H9 (cell line): ENCODE results near the gene DAAM1. TPM values are rescaled to one million over a fixed set of nuclear protein-coding genes. Genes with fewer than 3 reads are reported as not detected.

Experiments used
- DNase-seq: peaks from one replicate; pipeline ENCODE4 v3.0.0-alpha.2; 2017
- H2AFZ ChIP-seq: one replicate; pipeline ENCODE4 v1.6.1; 2013; ENCODE audit warnings: mild to moderate bottlenecking, low read length, control low read depth, moderate library complexity
- H2AK5ac ChIP-seq: 2 replicates; pipeline ENCODE4 v1.6.1; 2013; ENCODE audit warnings: low read length, control low read depth, mixed read lengths; ENCODE audit not compliant: insufficient read length
- H2BK120ac ChIP-seq: one replicate; pipeline ENCODE4 v1.6.1; 2013; ENCODE audit warnings: low read depth, mild to moderate bottlenecking, low read length, control low read depth, inconsistent platforms; ENCODE audit not compliant: poor library complexity, severe bottlenecking
- H2BK12ac ChIP-seq: 2 replicates; pipeline ENCODE4 v1.6.1; 2013; ENCODE audit warnings: low read length, control low read depth, mixed read lengths, low read depth; ENCODE audit not compliant: insufficient read length
- H2BK15ac ChIP-seq: 2 replicates; pipeline ENCODE4 v1.6.1; 2013; ENCODE audit warnings: low read depth, low read length, control low read depth
- H2BK20ac ChIP-seq: one replicate; pipeline ENCODE4 v1.6.1; 2013; ENCODE audit warnings: low read depth, mild to moderate bottlenecking, low read length, control low read depth, inconsistent platforms; ENCODE audit not compliant: poor library complexity, severe bottlenecking
- H2BK5ac ChIP-seq: 2 replicates; pipeline ENCODE4 v1.6.1; 2013; ENCODE audit warnings: low read length, control low read depth, mixed read lengths; ENCODE audit not compliant: insufficient read length
- H3K14ac ChIP-seq: 2 replicates; pipeline ENCODE4 v1.6.1; 2013; ENCODE audit warnings: low read length, control low read depth; ENCODE audit not compliant: insufficient read depth
- H3K18ac ChIP-seq: 2 replicates; pipeline ENCODE4 v1.6.1; 2013; ENCODE audit warnings: low read depth, mild to moderate bottlenecking, mixed read lengths, low read length, control low read depth; ENCODE audit not compliant: insufficient read length
- H3K23ac ChIP-seq: 2 replicates; pipeline ENCODE4 v1.6.1; 2013; ENCODE audit warnings: low read length, control low read depth, mixed read lengths, low read depth; ENCODE audit not compliant: insufficient read length
- H3K23me2 ChIP-seq: 2 replicates; pipeline ENCODE4 v1.6.1; 2013; ENCODE audit warnings: low read depth, mild to moderate bottlenecking, mixed read lengths, low read length, control low read depth; ENCODE audit not compliant: insufficient read length, poor library complexity, severe bottlenecking
- H3K27ac ChIP-seq: 2 replicates; pipeline ENCODE4 v1.5.1; 2013; ENCODE audit warnings: low read length, control low read depth, mixed read lengths, low read depth; ENCODE audit not compliant: insufficient read length
- H3K27me3 ChIP-seq: 2 replicates; pipeline ENCODE4 v1.6.1; 2013; ENCODE audit warnings: low read length, control low read depth, inconsistent platforms; ENCODE audit not compliant: insufficient read depth
- H3K4ac ChIP-seq: 2 replicates; pipeline ENCODE4 v1.6.1; 2013; ENCODE audit warnings: low read depth, mild to moderate bottlenecking, control low read depth, inconsistent platforms, low read length, moderate library complexity
- H3K4me1 ChIP-seq: 2 replicates; pipeline ENCODE4 v1.6.1; 2013; ENCODE audit warnings: low read length, control low read depth, inconsistent platforms; ENCODE audit not compliant: insufficient read depth
- H3K4me2 ChIP-seq: 2 replicates; pipeline ENCODE4 v1.6.1; 2013; ENCODE audit warnings: low read length, control low read depth, mixed read lengths; ENCODE audit not compliant: insufficient read length, insufficient read depth
- H3K56ac ChIP-seq: 2 replicates; pipeline ENCODE4 v1.6.1; 2013; ENCODE audit warnings: low read depth, mild to moderate bottlenecking, mixed read lengths, low read length, control low read depth; ENCODE audit not compliant: insufficient read length
- H3K79me1 ChIP-seq: 2 replicates; pipeline ENCODE4 v1.6.1; 2013; ENCODE audit warnings: low read depth, mild to moderate bottlenecking, moderate library complexity, low read length, control low read depth, inconsistent platforms; ENCODE audit not compliant: insufficient read depth, poor library complexity, severe bottlenecking
- H3K79me2 ChIP-seq: 2 replicates; pipeline ENCODE4 v1.6.1; 2013; ENCODE audit warnings: low read length, control low read depth, inconsistent platforms; ENCODE audit not compliant: insufficient read depth
- H3K9ac ChIP-seq: 2 replicates; pipeline ENCODE4 v1.6.1; 2013; ENCODE audit warnings: low read length, control low read depth, mixed read lengths; ENCODE audit not compliant: insufficient read length; ENCODE audit errors: extremely low read depth
- H3K9me3 ChIP-seq: one replicate; pipeline ENCODE4 v1.6.1; 2013; ENCODE audit warnings: low read depth, low read length, inconsistent platforms; ENCODE audit not compliant: control insufficient read depth
- H3T11ph ChIP-seq: one replicate; pipeline ENCODE4 v1.6.1; 2013; ENCODE audit warnings: mild to moderate bottlenecking, low read length, control low read depth, inconsistent platforms
- H4K20me1 ChIP-seq: one replicate; pipeline ENCODE4 v1.6.1; 2013; ENCODE audit not compliant: control insufficient read depth, insufficient read length, insufficient read depth
- H4K5ac ChIP-seq: 2 replicates; pipeline ENCODE4 v1.6.1; 2013; ENCODE audit warnings: low read depth, mild to moderate bottlenecking, mixed read lengths, low read length, control low read depth; ENCODE audit not compliant: insufficient read length
- H4K8ac ChIP-seq: replicated peaks from 2 replicates; pipeline ENCODE4 v1.6.1; 2013; ENCODE audit warnings: low read length, control low read depth, mixed read lengths, low read depth; ENCODE audit not compliant: insufficient read length
- H4K91ac ChIP-seq: 2 replicates; pipeline ENCODE4 v1.6.1; 2013; ENCODE audit warnings: low read depth, mild to moderate bottlenecking, moderate library complexity, mixed read lengths, low read length, control low read depth; ENCODE audit not compliant: insufficient read length
- H3K27ac Mint-ChIP-seq, 3 experiments: 2 replicates in 2 of 3; 3 replicates in 1 of 3; pipeline ENCODE4 v1.8.0; 2020 to 2021; ENCODE audit warnings: mixed read lengths in 3 of 3, mild to moderate bottlenecking in 1 of 3, moderate library complexity in 1 of 3
- H3K27me3 Mint-ChIP-seq: 2 replicates; pipeline ENCODE4 v1.8.0; 2021; ENCODE audit warnings: low read depth, mild to moderate bottlenecking, moderate library complexity, mixed read lengths
- H3K36me3 Mint-ChIP-seq, 3 experiments: 2 replicates in 2 of 3; 3 replicates in 1 of 3; pipeline ENCODE4 v1.8.0; 2020 to 2021; ENCODE audit warnings: low read depth in 3 of 3, mixed read lengths in 3 of 3; ENCODE audit not compliant: insufficient read depth in 1 of 3
- H3K4me1 Mint-ChIP-seq, 2 experiments: 2 replicates each; pipeline ENCODE4 v1.8.0; 2020; ENCODE audit warnings: mixed read lengths in 2 of 2
- H3K4me3 Mint-ChIP-seq, 2 experiments: 2 replicates in 1 of 2; 3 replicates in 1 of 2; pipeline ENCODE4 v1.8.0; 2020 to 2021; ENCODE audit warnings: mild to moderate bottlenecking in 2 of 2, mixed read lengths in 2 of 2, moderate library complexity in 1 of 2
- H3K9me3 Mint-ChIP-seq, 2 experiments: 2 replicates in 1 of 2; 3 replicates in 1 of 2; pipeline ENCODE4 v1.8.0; 2020; ENCODE audit warnings: mild to moderate bottlenecking in 2 of 2, mixed read lengths in 2 of 2, moderate library complexity in 1 of 2
- WGBS: extraction: QIAGEN DNeasy Blood & Tissue Kit; methylation state at CpG from one replicate; pipeline ENCODE4 v1.1.7; 2013; ENCODE audit warnings: missing lambda C conversion rate, low lambda C conversion rate, mixed read lengths; ENCODE audit not compliant: insufficient read length; ENCODE audit errors: extremely low coverage; 5-methylcytosine and 5-hydroxymethylcytosine counted together
- total RNA-seq: library from RNA; stranded (reverse); gene quantifications from 2 replicates; pipeline ENCODE4 v1.2.1, GENCODE V29; 2021
- TF ChIP-seq, protein P1 (sequence below): fragments of 200-600 bp; sonication (generic); conservative IDR thresholded peaks from 3 replicates; pipeline ENCODE4 v1.8.0; 2021; ENCODE audit warnings: antibody characterized with exemption, mild to moderate bottlenecking

Gene DAAM1
- total RNA-seq, 1 experiment from 2014 or later, result 19.5 TPM

DNA sequence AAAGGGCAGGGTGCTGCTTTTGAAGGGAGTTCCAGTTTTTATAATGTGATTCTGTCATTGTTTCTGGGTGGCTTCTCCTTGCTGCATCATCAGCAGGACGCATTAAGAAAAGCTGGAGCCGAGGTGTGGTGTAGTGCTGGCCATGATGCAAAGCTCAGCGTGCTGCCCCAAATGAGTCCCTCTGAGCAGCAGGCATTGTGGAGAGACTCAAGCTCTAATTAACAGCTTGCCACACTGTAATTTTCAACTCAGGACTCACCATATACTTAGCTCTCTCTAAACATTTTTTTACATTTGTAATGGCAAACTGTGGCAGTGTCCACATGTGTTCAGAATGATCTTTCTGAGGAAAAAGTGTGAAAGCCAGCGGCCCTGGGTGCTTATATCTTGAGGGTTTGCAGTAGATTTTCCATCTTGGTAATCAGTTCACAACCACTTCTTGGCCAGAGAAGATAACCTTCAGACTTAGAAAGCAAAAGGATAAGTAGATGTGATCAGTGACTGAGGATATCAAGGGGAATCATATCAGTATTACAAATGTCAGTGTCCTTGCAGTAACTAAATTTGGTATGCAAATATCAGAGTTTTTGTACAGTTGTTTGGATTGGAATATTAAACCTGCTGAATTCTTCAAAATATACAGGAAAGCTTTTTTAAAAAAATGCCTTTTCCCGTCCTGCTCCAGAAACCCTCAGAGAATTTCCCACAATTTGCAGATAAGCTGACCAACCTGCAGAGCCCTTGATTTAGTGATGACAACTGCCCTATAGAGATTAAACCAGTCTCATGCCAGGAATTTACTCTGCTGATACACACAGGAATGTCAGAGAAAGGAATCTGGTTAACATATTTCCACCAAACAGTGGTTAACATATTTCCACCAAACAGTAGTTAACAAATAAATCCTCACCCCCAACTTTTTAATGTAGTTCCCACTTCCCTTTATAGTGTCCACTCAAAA, 63.6 kb downstream of the DAAM1 start:
- Histone ChIP-seq H2BK120ac (no peak overlapping the region), H2BK20ac (no peak overlapping the region), H3K27ac (no peak overlapping the region), H3K79me1 (no peaks in the 10 kb centered on the region), H4K91ac (no peak overlapping the region), H3K9ac (no peak overlapping the region), H2BK5ac (no peak overlapping the region), H3K14ac (no peak overlapping the region), H3K4me2 (no peak overlapping the region), H2AFZ (no peak overlapping the region), H4K5ac (no peak overlapping the region), H4K8ac (no peak overlapping the region), H3K4ac (no peak overlapping the region), H2BK15ac (no peak overlapping the region), H3K56ac (no peak overlapping the region), H2BK12ac (no peak overlapping the region), H3T11ph (no peak overlapping the region), H3K23me2 (no peaks in the 10 kb centered on the region), H3K79me2 (no peaks in the 10 kb centered on the region), H2AK5ac (no peak overlapping the region), H3K18ac (no peak overlapping the region), H3K27me3 (no peaks in the 10 kb centered on the region), H3K4me1 (peaks cover 14% of the 10 kb centered on the region), H3K23ac (no peak overlapping the region), H4K20me1 (no peaks in the 10 kb centered on the region), H3K9me3 (no peaks in the 10 kb centered on the region)
- no peaks in the 10 kb centered on the region for H3K27me3 Mint-ChIP-seq
- peak overlapping the region in 1 of 3 experiments; percentile 49; a peak in 1 of 7 replicates for H3K27ac Mint-ChIP-seq
- H3K36me3 Mint-ChIP-seq, result no peaks in the 10 kb centered on the region
- no CpG with 5 or more reads among the region's 5 CpGs for WGBS
- no peak for DNase-seq
- H3K4me3 Mint-ChIP-seq, result no peak overlapping the region
- no peaks in the 10 kb centered on the region for H3K9me3 Mint-ChIP-seq
- peaks cover 25 to 28% of the 10 kb centered on the region in 2 experiments for H3K4me1 Mint-ChIP-seq
- TF ChIP-seq, protein P1, sequence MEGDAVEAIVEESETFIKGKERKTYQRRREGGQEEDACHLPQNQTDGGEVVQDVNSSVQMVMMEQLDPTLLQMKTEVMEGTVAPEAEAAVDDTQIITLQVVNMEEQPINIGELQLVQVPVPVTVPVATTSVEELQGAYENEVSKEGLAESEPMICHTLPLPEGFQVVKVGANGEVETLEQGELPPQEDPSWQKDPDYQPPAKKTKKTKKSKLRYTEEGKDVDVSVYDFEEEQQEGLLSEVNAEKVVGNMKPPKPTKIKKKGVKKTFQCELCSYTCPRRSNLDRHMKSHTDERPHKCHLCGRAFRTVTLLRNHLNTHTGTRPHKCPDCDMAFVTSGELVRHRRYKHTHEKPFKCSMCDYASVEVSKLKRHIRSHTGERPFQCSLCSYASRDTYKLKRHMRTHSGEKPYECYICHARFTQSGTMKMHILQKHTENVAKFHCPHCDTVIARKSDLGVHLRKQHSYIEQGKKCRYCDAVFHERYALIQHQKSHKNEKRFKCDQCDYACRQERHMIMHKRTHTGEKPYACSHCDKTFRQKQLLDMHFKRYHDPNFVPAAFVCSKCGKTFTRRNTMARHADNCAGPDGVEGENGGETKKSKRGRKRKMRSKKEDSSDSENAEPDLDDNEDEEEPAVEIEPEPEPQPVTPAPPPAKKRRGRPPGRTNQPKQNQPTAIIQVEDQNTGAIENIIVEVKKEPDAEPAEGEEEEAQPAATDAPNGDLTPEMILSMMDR, result no peak
